GM21390 (cell line): Measurements from ENCODE around the gene RASAL3.

Source experiments
- ATAC-seq: cut with Tn5 transposase; IDR thresholded peaks from one replicate; pipeline ENCODE4 v1.9.1; 2021; ENCODE audit not compliant: unreplicated experiment

Gene RASAL3

DNA sequence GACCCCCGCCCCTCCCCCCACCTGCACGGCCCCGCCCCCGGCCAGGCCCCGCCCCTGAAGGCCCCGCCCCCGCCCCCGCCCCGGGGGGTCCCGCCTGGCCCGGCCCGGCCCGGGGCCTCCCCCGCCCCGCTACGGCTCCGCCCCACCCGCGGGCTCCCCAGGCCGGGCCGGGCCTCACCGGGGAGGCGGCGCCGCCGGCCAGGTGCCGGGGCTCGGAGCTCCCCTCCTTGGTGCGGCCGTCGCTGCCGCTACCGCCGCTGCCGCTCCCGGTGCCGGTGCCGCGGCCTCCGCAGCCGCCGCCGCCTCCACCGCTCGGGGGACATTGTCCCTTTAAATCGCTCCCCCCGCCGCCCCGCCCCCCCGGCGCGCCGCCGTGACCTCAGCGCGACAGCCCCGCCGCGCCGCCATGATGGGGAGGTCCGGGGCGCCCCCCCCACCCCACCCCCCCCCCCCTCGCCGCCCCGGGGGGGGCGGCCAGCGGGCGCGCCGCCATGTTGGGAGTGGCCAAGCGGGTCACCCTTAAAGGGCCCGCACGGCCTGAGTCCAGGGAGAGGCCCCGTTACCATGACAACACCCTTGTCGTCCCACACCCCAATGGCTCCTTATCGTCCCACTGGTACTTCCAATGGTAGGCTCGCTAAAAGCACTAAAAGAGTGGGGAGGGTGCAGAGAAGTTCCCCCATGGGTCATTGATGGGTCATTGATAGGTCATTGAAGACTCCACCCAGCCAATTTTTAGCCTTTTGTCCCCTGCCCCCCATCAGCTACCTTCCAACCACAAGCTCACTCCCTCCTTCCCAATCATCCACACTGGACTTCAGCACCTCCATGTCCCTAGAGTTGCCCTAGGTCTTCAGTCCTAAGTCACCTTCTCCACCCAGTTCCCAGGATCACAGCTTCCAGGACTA lies 14.5 kb downstream of the RASAL3 start, which contains the start of gene WIZ:
Gene WIZ, minus strand, starts transcription at position 337 of the 908 bp plus-strand sequence. CDS start 1,649 bp downstream, outside the sequence.
- ATAC-seq = no peak

DNA sequence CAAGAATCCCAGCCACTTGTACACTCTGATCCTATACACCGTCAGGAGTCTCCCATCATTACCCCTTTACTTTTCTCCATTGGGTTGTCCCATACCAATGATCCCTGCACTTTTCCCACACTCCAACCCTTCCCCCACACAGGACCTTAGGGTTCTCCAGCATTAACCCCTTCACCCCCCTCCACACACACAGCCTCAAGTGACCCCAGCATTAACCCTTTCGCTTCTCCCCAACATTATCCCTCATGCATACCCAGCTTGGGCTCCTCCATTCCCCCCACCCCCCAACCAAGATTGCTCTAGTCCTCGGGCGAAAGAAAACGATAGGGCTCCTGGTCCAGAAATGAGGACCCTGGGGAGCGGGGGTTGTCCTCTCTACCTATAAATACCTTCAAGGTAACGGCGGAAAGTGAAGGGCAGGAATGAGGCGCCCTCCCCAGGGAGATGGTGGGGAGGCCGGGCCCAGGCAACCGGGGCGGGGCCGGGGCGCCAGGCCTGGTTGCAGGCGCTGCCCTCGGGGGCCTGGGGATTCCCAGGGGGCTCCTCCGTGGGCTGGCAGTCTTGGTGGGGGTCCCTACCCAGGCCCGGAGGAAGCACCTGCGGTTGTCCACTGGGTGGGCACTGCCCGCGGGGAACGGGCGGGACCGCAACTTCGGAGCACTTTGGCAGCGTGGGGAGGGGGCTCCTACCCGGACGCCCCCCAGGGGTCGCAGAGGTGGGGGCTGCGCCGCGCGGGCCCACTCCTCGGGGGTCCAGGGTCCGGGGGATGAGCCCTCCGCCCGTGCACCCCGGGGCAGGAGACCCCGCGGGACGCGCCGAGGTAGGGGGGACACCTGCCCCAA lies 15.3 kb downstream of the RASAL3 start:
- ATAC-seq = no peak

DNA sequence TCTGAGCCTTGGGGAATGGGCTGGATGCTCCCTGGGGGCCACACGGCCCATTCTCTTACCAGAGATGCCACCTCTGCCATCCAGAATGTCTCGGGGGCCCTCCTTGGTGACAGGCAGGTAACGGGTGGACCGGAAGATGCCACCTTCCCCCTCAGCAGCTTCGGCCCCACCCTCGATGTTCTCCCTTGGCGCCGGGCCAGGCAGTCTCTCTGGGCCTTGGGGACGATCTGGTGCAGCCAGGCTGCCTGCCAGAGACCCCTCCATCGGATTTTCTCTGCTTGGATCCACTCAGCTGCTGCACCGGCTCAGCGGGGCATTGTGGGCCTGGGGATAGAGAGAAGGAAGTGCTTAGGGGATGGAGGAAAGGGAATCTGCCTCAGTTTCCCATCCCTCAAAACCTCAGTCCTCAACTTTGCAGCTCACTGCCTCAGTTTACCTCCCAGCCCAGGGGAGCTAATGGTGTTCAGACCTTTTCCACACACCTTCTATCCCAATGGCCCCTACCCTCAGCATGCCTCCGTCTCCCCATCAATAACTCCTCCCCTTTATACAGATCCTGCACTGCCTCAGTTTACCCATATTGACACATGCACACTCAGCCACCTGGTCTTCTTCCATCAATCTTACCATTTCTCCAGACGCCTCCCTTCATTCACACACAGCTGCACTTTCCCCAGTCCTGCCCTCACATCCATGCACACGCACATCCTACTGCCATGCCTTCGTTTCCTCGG lies 16.1 kb downstream of the RASAL3 start:
- no peak for ATAC-seq

DNA sequence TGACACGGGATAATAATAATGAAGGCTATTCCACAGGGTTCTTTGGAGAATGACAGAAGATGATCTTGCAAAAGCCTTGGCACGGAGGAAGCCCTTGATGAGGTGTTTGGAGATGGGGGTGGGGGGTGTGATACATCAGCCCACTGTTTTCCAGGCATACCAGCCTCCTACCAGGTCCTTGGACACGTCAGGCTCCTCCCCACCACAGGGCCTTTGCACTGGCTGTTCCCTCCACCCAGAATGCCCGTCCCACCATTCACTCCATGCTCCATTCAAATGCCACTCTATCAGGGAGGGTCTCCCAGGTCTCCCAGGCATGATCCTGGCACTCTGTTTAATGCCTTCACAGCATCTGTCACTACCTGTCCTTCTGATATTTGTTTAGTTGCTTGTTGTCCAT lies 17.3 kb downstream of the RASAL3 start:
- no peak for ATAC-seq

DNA sequence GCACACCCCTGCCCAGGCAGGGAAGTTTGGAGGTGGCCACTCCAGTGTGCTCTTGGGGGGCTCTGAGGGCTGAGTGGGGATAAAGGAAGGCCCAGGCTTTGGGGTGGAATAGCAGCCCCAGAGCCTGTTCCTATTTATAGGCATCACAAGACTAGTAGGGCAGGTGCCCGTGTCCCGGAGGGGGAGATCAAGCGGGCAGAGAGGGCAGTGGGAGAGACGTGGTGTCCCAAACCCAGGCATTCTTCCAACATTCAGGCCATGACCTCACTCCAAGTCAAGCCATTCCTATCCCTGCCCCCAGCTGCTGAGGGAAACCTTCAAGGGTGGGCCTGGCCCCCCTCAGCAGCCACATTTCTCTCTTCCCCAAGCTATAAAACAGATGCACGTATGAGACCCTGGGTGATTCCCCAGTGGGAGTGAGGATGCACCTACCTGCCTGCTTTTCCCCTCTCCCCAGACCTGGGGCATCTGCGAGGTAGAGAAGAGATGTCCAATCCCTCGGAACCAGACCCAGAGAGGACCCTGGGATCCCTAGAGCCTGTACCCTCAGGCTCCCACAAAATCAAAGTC lies 18.5 kb downstream of the RASAL3 start:
- no peak for ATAC-seq

DNA sequence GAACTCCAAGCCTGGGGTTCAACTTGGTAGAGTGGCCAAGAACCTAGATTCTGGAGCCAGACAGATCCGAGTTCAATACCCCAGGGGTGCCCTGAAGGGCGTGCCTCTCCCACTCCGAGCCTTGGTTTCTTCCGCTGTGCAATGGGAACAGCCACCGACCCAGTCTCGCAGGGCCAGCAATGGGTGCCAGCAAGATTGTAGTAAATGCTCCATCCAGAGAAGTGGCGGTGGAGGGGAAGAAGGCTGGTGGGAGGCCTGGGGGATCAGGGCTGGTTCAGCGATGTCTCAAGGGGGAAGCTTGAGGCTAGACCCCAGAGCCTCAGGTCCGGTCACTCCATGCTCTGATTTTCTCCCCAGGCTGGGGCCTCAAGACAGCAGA lies 19.1 kb downstream of the RASAL3 start:
- ATAC-seq = no peak

DNA sequence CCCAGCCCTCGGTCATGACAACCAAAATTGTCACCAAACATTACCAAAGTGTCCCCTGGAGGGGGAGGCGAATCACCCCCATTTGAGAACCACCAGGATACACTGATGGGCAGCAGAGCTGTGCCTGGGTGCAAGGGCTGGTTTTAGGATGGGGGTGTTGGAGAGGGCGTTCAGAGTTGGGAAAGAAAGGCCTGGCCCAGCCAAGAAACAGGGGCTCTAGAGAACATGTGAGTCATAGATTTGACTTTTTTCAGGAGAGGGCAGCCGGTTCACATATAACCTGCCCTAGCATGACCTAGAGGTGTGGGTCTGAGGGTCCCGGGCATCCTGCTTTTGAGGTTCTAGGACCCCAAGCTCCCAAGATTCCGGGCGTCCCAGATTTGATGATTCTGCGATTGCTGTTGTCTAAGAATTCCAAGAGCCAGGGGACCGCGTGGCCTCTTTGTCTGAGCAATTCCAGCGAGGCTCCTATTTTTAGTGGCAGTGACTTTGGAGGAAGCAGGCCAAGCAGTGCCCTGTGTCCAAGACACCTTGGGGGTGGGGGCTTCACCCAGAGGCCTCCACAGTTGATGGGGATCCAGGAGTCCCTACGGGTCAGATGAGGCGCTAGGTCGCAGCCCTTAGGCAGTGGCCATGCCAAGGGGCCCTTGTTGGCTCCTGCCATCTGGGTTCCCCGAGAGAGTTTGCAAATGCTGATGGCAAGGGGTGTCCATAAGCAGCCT lies 19.7 kb downstream of the RASAL3 start:
- ATAC-seq = no peak

DNA sequence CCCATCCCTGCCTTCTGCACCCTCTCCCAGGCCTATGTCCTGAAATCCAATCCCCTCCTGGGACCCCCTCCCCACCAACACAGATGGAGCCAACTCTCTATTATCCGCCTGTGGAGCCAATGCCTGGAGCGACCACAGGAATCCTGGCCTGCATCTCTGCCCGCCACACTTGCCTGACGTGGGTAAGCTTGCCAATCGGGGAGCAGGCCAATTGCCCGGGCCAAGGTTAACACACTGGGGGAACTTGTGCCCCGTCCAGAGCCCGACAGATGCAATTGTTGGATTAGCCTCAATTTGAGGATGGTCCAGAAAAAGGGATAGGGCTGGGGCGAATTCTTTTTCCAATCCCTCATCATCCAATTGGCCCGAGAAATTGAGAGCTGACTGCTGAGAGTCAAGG lies 20.5 kb downstream of the RASAL3 start:
- ATAC-seq = no peak

DNA sequence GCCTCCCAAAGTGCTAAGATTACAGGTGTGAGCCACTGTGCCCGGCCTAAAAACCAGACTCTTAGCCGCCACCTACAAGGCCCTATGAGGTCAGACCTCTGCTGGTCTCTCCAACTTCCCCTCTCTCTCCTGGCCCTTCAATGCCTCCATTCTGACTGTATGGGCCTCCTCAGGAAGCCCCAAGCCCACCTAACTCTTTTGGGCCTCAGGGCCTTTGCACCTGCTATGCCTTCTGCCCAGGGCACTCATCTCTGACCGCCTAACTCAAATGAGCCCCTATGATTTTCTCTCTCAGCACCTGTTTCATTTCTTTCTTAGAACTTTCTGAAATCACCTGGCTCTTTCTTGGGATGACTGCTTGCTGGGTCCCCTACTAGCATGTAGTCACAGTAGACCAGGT lies 21.0 kb downstream of the RASAL3 start:
- ATAC-seq = no peak

DNA sequence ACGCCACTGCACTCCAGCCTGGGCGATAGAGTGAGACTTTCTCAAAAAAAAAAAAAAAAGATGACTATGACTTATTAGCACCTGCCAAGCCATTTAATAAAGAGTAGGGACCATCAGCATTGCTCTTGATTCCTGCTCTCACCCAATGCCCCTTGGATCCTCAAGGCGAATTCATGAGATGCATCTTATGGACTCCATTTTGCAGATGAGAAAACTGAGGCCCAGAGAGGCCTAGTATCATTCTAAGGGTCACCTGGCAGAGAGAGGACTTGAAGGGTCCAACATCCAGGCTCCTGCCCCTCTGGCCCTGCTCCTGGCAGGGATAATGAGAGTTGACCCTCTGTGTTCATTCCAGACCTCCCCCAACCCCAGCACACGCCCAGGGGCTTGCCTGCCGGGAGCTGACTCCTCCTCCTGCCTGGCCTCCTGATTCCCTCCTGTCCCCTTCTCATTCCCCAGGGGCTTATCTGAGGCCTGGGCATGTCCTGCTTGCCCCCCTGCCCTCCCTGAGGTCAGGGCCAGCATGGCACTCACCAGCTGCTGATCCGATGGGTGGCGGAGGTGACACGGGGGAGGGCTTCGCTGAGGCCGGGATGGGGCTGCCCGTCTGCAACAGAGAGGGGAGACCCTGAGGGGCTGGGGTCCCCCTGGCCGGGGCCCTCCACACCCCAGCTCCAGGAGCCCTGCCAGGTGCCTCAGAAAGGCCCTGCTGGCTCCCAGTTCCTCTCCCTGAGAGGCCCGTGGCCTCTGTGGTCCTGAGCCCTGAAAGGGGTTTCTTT lies 22.0 kb downstream of the RASAL3 start:
- no peak for ATAC-seq

DNA sequence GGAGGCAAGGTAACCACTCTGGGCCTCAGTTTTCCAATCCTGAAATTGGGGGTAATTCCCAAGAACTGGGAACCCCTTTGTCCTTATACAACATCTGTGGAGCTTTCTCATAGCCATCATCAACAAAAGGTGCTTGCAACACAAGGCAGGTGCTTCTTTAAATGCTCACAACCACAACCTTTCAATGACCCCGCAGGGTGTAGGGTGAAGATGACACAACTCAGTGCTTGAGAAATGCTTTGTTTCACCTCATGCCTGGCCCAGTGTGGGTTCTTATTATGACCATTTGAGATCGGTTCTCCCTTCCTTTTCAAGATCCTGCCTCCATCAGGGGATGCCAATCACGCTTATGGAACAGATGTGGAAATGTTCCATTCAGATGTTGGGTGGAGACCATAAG lies 23.0 kb downstream of the RASAL3 start:
- no peak for ATAC-seq

DNA sequence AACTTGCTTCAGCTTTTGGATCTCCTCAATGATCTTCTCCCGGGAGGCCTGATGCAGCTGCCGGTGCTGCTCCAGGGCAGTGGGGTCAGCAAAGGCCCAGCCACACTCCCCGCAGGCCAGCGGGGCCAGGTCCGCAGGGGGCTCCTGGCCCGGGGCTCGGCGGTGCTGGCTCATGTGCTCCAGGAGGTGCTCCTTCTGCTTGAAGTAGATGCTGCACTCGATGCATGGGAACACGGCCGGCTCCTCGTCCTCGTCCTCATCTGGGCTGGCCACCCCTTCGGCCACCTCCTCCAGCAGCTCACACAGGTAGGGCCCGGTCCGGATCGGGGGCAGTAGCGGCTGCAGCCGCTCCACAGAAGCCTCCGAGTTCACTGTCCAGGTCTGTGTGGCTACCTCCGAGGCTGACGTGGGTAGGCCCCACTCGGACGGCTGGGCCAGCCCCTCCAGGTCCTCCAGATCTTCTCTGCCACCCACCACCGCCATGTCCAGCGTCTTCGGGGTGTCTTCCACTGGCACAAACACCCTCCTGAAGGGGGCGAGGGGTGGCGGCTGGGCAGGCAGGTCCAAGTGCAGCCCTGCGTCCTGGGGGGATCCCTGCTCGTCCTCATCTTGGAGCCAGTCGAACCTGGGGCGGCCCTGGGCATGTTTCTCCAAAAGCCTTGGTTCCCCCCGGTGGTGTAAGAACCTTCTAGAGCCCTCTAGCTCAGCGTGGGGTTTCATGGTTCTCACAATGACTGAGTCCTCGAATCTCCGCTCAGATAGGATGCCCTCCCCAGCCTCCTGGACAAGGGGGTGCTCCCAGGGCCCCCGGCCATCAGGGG lies 24.3 kb downstream of the RASAL3 start:
- ATAC-seq = no peak

DNA sequence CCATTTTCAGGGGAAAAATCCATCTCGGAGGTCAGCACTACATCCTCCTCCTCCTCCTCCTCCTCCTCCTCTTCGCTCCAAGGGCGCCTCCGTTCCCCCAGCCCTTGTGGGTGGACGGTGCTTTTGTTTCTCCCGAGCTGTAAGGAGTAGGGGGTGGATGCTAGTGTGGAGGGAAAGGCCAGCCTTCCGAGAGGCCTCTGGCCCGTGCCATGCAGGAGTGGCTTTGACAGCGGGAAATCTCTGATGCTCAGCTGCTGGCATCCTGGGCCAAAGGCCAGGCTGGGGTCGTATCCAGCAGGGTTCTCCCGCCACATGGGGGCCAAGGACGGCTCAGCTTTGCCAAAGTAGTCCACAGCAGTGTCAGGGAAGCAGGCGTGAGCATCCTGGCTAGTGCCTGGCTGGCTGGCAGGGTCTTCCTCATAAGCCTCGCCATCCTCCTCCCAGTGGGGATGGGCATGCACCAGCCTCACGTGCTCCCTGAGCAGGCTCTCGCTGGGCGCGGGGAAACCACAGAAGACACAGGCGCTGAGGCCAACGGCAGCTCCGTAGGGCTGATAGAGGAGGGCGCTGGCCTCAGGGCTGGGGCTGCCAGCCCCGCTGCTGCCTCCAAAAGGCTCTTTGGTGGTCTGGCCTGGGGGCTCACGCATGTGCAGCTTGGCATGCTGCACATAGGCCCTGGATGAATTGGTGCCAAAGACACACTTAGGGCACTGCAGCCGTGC lies 25.1 kb downstream of the RASAL3 start:
- no peak for ATAC-seq

DNA sequence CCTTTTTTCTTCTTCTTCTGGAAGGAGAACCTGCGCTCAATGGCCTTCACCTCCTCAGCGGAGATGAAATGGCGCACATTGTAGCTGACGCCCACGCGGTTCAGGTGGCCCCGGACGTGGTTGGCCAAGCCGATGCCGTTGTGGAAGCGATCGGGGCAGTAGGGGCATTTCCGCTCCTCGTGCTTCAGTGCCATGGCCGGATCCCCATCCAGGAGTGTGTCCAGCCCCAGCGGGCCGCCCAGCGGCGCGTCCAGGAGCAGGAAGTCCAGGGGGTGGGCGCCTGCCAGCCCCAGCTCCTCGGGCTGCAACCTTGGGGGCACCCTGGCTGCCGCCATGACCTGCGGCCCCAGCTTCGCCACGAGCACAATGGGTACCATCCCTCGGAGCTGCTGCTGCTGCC lies 25.8 kb downstream of the RASAL3 start:
- ATAC-seq = no peak

DNA sequence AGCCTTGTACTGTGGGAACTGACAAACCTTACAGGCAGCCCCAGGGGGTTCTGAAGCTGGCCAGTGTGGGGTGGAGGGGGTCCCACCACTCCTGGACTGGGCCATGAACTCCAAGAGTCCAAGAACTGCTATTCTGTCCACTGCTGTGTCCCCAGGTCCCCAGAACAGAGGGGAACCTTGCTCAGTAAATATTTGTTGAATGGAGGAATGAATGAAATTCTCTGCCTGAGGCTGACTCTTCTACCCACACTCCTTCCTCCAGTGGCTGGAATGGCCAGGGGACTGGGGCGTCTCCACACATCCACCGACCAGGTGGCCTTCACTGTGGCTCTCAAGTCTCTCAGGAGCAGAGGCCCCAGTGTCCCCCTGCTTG lies 26.2 kb downstream of the RASAL3 start:
- no peak for ATAC-seq

DNA sequence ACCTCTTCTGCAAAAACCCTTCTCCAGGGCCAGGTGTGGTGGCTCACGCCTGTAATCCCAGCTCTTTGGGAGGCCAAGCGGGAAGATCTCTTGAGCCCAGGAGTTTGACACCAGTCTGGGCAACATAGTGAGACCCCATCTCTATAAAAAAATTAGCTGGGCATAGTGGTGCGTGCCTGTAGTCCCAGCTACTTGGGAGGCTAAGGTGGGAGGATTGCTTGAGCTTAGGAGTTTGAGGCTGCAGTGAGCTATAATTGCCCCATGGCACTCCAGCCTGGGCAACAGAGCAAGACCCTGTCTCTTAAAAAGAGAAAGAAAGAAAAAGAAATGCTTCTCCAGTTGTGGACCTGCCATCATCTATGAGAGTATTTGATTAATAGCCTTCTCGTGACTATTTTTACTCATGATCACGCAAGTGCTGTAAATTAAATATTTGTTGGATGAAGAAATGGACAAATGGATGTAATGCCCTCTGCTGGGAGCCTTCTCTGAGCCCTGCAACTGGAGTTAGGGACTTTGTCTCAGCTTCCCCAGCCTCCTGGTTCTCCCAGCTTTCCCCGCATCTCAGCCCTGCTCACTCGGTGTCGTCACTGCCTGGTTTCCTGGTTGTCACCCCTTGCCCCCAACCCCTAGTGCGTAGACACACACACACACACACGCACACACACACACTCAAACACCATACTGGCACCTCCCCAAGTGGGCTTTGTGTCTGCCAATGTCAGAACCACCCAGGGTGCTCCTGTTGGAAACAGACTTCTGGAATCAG lies 26.8 kb downstream of the RASAL3 start:
- no peak for ATAC-seq

DNA sequence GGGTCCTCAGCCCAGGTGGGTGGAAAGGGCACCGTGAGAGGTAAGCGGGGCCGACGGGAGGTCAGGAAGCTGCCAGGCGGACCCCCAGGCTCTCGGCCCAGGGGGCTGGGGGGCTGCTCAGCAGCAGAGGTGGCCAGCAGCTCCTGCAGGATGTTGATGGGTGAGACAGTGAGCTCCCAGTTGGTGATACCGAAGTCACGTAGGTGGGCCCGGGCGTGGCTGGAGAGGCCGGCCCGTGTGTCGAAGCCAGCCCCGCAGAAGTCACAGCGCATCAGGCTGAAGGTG lies 27.6 kb downstream of the RASAL3 start:
- ATAC-seq = no peak
